ENCODE results near the gene FBXW8. TPM values are rescaled to one million over a fixed set of nuclear protein-coding genes. Genes with fewer than 3 reads are reported as not detected.

Gene FBXW8
- total RNA-seq, 1 experiment from 2014 or later: 20.6 TPM

- POLR2A ChIA-PET (ENCODE audit: unreplicated experiment): no interaction called here
- no TSS peak for BruUV-seq (replicated peaks)
- H3F3A ChIP-seq (ENCODE audit: insufficient read depth, low read depth): peaks cover 8% of the 10 kb centered on the region; the same call in 1 of the 2 replicates
Measured at GRCh38 chr12:116867523-116867922, 43.2 kb upstream of the FBXW8 start.

GRCh38 chr12:116870306-116870705, 40.4 kb upstream of the FBXW8 start:
- H3F3A ChIP-seq (ENCODE audit: insufficient read depth, low read depth): no peaks in the 10 kb centered on the region; the same call in 1 of the 2 replicates
- H3K36me3 ChIP-seq (ENCODE audit: low read depth): 0 out of 2 replicates have a peak, but pooled peaks cover 8% of the 10 kb centered on the region
- peaks cover 8% of the 10 kb centered on the region; the same call in 1 of the 2 replicates for H3K4me1 ChIP-seq (replicated peaks; ENCODE audit: insufficient read depth)
- no peak overlapping the region for H3K4me2 ChIP-seq
- H3K79me2 ChIP-seq (ENCODE audit: low read depth): no peaks in the 10 kb centered on the region
- no peak overlapping the region for H2AFZ ChIP-seq
- no peak for DNase-seq
- POLR2A ChIA-PET (ENCODE audit: unreplicated experiment): interaction anchor here (0.6 kb wide), 1 partner anchor 211 kb away, joined by 4 read pairs; no protein-coding TSS in a partner anchor
- intact Hi-C loops (cut with micrococcal nuclease; ENCODE audit: unreplicated experiment): no loop called here
- H4K20me1 ChIP-seq (ENCODE audit: insufficient read depth): no peaks in the 10 kb centered on the region
- H3K9me2 ChIP-seq (ENCODE audit: insufficient read depth): no peaks in the 10 kb centered on the region
- no peak overlapping the region for H3K27ac ChIP-seq
- H3K27me3 ChIP-seq (ENCODE audit: insufficient read depth, low read depth): no peaks in the 10 kb centered on the region
- CTCF ChIA-PET: no interaction called here
- H3K4me3 ChIP-seq: no peak overlapping the region
- H3K9me3 ChIP-seq (ENCODE audit: insufficient read depth, low read depth): peaks cover 3% of the 10 kb centered on the region; the same call in 1 of the 2 replicates
- no peak for TF ChIP-seq EZH2 (IDR thresholded peaks at IDR 0.05; ENCODE audit: low read depth)
- no peak for TF ChIP-seq CTCF (conservative IDR thresholded peaks at IDR 0.05)
- no TSS peak for BruUV-seq (replicated peaks)

More at GRCh38 chr12:116867523-116867922, 43.2 kb upstream of the FBXW8 start:
- Histone ChIP-seq H2AFZ (no peak overlapping the region), H3K27me3 (ENCODE audit: insufficient read depth, low read depth) (no peaks in the 10 kb centered on the region), H3K9me3 (ENCODE audit: insufficient read depth, low read depth) (no peaks in the 10 kb centered on the region), H3K27ac (no peak overlapping the region), H3K4me2 (no peak overlapping the region), H3K79me2 (ENCODE audit: low read depth) (no peaks in the 10 kb centered on the region), H3K4me1 (replicated peaks; ENCODE audit: insufficient read depth) (peaks cover 24% of the 10 kb centered on the region), H3K9me2 (ENCODE audit: insufficient read depth) (no peaks in the 10 kb centered on the region), H4K20me1 (ENCODE audit: insufficient read depth) (no peaks in the 10 kb centered on the region), H3K36me3 (ENCODE audit: low read depth) (no peaks in the 10 kb centered on the region), H3K4me3 (no peak overlapping the region)
- no peak for DNase-seq
- intact Hi-C loops (cut with micrococcal nuclease; ENCODE audit: unreplicated experiment): no loop called here
- TF ChIP-seq EZH2 (IDR thresholded peaks at IDR 0.05; ENCODE audit: low read depth): no peak
- TF ChIP-seq CTCF (conservative IDR thresholded peaks at IDR 0.05): no peak
- CTCF ChIA-PET: no interaction called here

GRCh38 chr12:116874324-116874995, 36.3 kb upstream of the FBXW8 start:
- POLR2A ChIA-PET (ENCODE audit: unreplicated experiment): interaction anchor here (0.5 kb wide), 1 partner anchor 79 kb away, joined by 4 read pairs; no protein-coding TSS in a partner anchor
- DNase-seq: no peak

More at GRCh38 chr12:116874324-116874995, 36.3 kb upstream of the FBXW8 start:
- H3K27ac ChIP-seq: no peak overlapping the region
- H3K4me3 ChIP-seq: no peak overlapping the region
- H3K79me2 ChIP-seq (ENCODE audit: low read depth): peaks cover 16% of the 10 kb centered on the region; the same call in 1 of the 2 replicates
- H3K9me3 ChIP-seq (ENCODE audit: insufficient read depth, low read depth): peaks cover 3% of the 10 kb centered on the region; the same call in 1 of the 2 replicates
- H2AFZ ChIP-seq: no peak overlapping the region
- peaks cover 15% of the 10 kb centered on the region for H3F3A ChIP-seq (ENCODE audit: insufficient read depth, low read depth)
- H3K4me1 ChIP-seq (replicated peaks; ENCODE audit: insufficient read depth): peaks cover 15% of the 10 kb centered on the region
- CTCF ChIA-PET: no interaction called here
- H4K20me1 ChIP-seq (ENCODE audit: insufficient read depth): no peaks in the 10 kb centered on the region
- BruUV-seq (replicated peaks): no TSS peak
- TF ChIP-seq EZH2 (IDR thresholded peaks at IDR 0.05; ENCODE audit: low read depth) (no peak), CTCF (conservative IDR thresholded peaks at IDR 0.05) (no peak)
- 0 out of 2 replicates have a peak, but pooled peaks cover 8% of the 10 kb centered on the region for H3K36me3 ChIP-seq (ENCODE audit: low read depth)
- H3K9me2 ChIP-seq (ENCODE audit: insufficient read depth): no peaks in the 10 kb centered on the region
- H3K4me2 ChIP-seq: no peak overlapping the region
- H3K27me3 ChIP-seq (ENCODE audit: insufficient read depth, low read depth): peaks cover 3% of the 10 kb centered on the region; the same call in 1 of the 2 replicates
- intact Hi-C loops (cut with micrococcal nuclease; ENCODE audit: unreplicated experiment): no loop called here

Measured in PC-9 (cell line).